Tibial nerve (tissue), 4 donors: ENCODE results near the gene OTX1. TPM values are rescaled to one million over a fixed set of nuclear protein-coding genes. Genes with fewer than 3 reads are reported as not detected.
A peak's percentile ranks its signal among the peaks of the same experiment; 100 is the strongest.

Experiments
- DNase-seq, 2 donors: peaks; one replicate each; pipeline ENCODE4 v3.0.0-alpha.2; 2019; ENCODE audit warnings: low spot score in 2 of 2
- H3K27ac ChIP-seq, 4 donors: fragments of 200-600 bp; sonication (generic) in 3 of 4; one replicate each; pipeline ENCODE4 v1.5.1; 2017 to 2019; ENCODE audit warnings: mild to moderate bottlenecking in 1 of 4
- H3K27me3 ChIP-seq, 2 donors: fragments of 200-600 bp; sonication (generic) in 1 of 2; one replicate each; pipeline versions ENCODE4 v1.5.1 to v1.6.0; 2017 to 2019
- H3K36me3 ChIP-seq, 3 donors: fragments of 200-600 bp; sonication (generic); one replicate each; pipeline ENCODE4 v1.5.1; 2018 to 2019
- H3K4me1 ChIP-seq, 4 donors: fragments of 200-600 bp; sonication (generic) in 3 of 4; one replicate each; pipeline ENCODE4 v1.5.1; 2017 to 2019
- H3K4me3 ChIP-seq, 4 donors: fragments of 200-600 bp; sonication (generic) in 3 of 4; one replicate each; pipeline ENCODE4 v1.5.1; 2017 to 2019; ENCODE audit warnings: mild to moderate bottlenecking in 1 of 4, moderate library complexity in 1 of 4
- H3K9me3 ChIP-seq, 4 donors: fragments of 200-600 bp; sonication (generic) in 3 of 4; one replicate each; pipeline ENCODE4 v1.5.1; 2017 to 2019
- CTCF ChIP-seq, 5 experiments: fragments of 200-600 bp in 3 of 5; fragments of 450-650 bp in 2 of 5; sonication (generic) in 3 of 5; IDR thresholded peaks; one replicate each; pipeline ENCODE4 v1.5.1; 2016 to 2019; ENCODE audit warnings: antibody characterized with exemption in 5 of 5, mild to moderate bottlenecking in 3 of 5, moderate library complexity in 2 of 5
- EP300 ChIP-seq, 2 donors: sonication (generic); formaldehyde crosslinking; IDR thresholded peaks; one replicate each; pipeline ENCODE4 v1.6.1; 2017; ENCODE audit warnings: antibody characterized with exemption in 2 of 2, mild to moderate bottlenecking in 1 of 2
- POLR2A ChIP-seq, 2 donors: fragments of 450-650 bp; IDR thresholded peaks; one replicate each; pipeline ENCODE4 v1.6.1; 2017; ENCODE audit warnings: antibody characterized with exemption in 2 of 2, mild to moderate bottlenecking in 2 of 2, moderate library complexity in 2 of 2
- WGBS, 2 donors: methylation state at CpG; one replicate each; pipeline ENCODE4 v1.1.5; 2018; 5-methylcytosine and 5-hydroxymethylcytosine counted together
- total RNA-seq, 4 donors: library from RNA; depleted of rRNA; stranded (reverse); fragments of >200 nt; gene quantifications; one replicate each; pipeline ENCODE4 v1.1.0, GENCODE V29; 2016

OTX1 gene
- total RNA-seq, 4 donors from 2014 or later: not detected

- peaks cover 0 to 43% (median 0%) of the 10 kb centered on the region in 3 donors for H3K36me3 ChIP-seq
- H3K27me3 ChIP-seq: peaks cover 0 to 56% of the 10 kb centered on the region in 2 donors
- H3K9me3 ChIP-seq: peaks cover 0 to 2% (median 0%) of the 10 kb centered on the region in 4 donors
- H3K27ac ChIP-seq: no peak overlapping the region
- no peak for DNase-seq
- 97 to 98% methylated on average over 7 of the region's 7 CpGs for WGBS, 2 donors
- H3K4me3 ChIP-seq: no peak overlapping the region
- peaks cover 0 to 44% (median 35%) of the 10 kb centered on the region in 4 donors for H3K4me1 ChIP-seq
- TF ChIP-seq POLR2A (IDR thresholded peaks at IDR 0.05) (no peak), CTCF (IDR thresholded peaks at IDR 0.05) (no peak), EP300 (IDR thresholded peaks at IDR 0.05) (no peak)
These were observed 4.1 kb upstream of the OTX1 start for GRCh38 chr2:63046552-63046951.

DNA sequence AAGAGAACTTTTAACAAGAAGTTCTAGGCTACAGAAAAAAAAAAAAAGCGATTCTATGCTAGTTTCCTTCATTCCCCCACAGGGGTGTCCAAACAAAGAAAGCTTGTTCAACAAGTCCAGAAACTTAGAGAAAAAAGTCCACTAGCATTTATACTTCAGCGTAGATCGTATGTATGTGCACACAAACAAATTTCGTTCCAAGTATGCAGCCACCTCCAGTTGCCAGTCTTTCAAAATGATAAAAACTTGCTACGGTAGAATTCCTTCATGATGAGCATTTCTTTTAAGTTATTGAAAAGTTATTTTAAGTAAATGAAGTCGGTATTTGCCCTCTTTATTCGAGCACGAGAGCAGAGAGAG is 3.7 kb upstream of the OTX1 start:
- 73 to 81% methylated on average over 8 of the region's 8 CpGs for WGBS, 2 donors
- Histone ChIP-seq H3K4me3 (no peak overlapping the region), H3K4me1 (peaks cover 0 to 45% (median 35%) of the 10 kb centered on the region in 4 donors), H3K27me3 (peaks cover 0 to 59% of the 10 kb centered on the region in 2 donors), H3K9me3 (peaks cover 0 to 6% (median 0%) of the 10 kb centered on the region in 4 donors), H3K36me3 (peaks cover 0 to 41% (median 0%) of the 10 kb centered on the region in 3 donors), H3K27ac (no peak overlapping the region)
- TF ChIP-seq POLR2A (IDR thresholded peaks at IDR 0.05) (no peak), EP300 (IDR thresholded peaks at IDR 0.05) (no peak), CTCF (IDR thresholded peaks at IDR 0.05) (no peak)
- DNase-seq: no peak

- DNase-seq: no peak
- Histone ChIP-seq H3K27me3 (peaks cover 0 to 66% of the 10 kb centered on the region in 2 donors), H3K27ac (no peak overlapping the region), H3K4me1 (peaks cover 0 to 45% (median 35%) of the 10 kb centered on the region in 4 donors), H3K9me3 (peaks cover 0 to 12% (median 0%) of the 10 kb centered on the region in 4 donors), H3K4me3 (no peak overlapping the region), H3K36me3 (peaks cover 0 to 41% (median 0%) of the 10 kb centered on the region in 3 donors)
- 63 to 64% methylated on average over 42 to 66 of the region's 71 CpGs for WGBS, 2 donors
- no peak for TF ChIP-seq POLR2A (IDR thresholded peaks at IDR 0.05)
These were observed 3.0 kb upstream of the OTX1 start for GRCh38 chr2:63047321-63048279.

GRCh38 chr2:63048367-63049171 is 2.1 kb upstream of the OTX1 start:
- Histone ChIP-seq H3K4me3 (peak overlapping the region in 1 of 4 donors; percentile 6), H3K27ac (no peak overlapping the region), H3K4me1 (peaks cover 0 to 45% (median 35%) of the 10 kb centered on the region in 4 donors), H3K36me3 (peaks cover 0 to 41% (median 0%) of the 10 kb centered on the region in 3 donors), H3K27me3 (peaks cover 0 to 75% of the 10 kb centered on the region in 2 donors), H3K9me3 (peaks cover 0 to 17% (median 0%) of the 10 kb centered on the region in 4 donors)
- no peak for DNase-seq
- 23 to 29% methylated on average over 60 to 61 of the region's 61 CpGs for WGBS, 2 donors
- TF ChIP-seq EP300 (IDR thresholded peaks at IDR 0.05) (peak in 1 of 2 donors; percentile 35), CTCF (IDR thresholded peaks at IDR 0.05) (no peak), POLR2A (IDR thresholded peaks at IDR 0.05) (no peak)

- peak overlapping the region; percentile 34 to 64 (median 46) for H3K4me3 ChIP-seq
- H3K4me1 ChIP-seq: peaks cover 0 to 52% (median 37%) of the 10 kb centered on the region in 4 donors
- peaks cover 0 to 24% (median 0%) of the 10 kb centered on the region in 4 donors for H3K9me3 ChIP-seq
- no peak overlapping the region for H3K27ac ChIP-seq
- no peak for DNase-seq
- H3K36me3 ChIP-seq: peaks cover 0 to 38% (median 0%) of the 10 kb centered on the region in 3 donors
- H3K27me3 ChIP-seq: peaks cover 0 to 83% of the 10 kb centered on the region in 2 donors
- TF ChIP-seq POLR2A (IDR thresholded peaks at IDR 0.05) (no peak), CTCF (IDR thresholded peaks at IDR 0.05) (no peak), EP300 (IDR thresholded peaks at IDR 0.05) (no peak)
- 8 to 10% methylated on average over 39 of the region's 39 CpGs for WGBS, 2 donors
These were observed 1.2 kb upstream of the OTX1 start for GRCh38 chr2:63049211-63049969.
